Smooth muscle cell (in vitro differentiated cells): Measurements from ENCODE around the gene TNFAIP8. TPM values are rescaled to one million over a fixed set of nuclear protein-coding genes. Genes with fewer than 3 reads are reported as not detected.

Source experiments
- DNase-seq: peaks from one replicate; lab custom pipeline; 2025; ENCODE audit not compliant: unreplicated experiment; lab: John Stamatoyannopoulos, UW
- H2AFZ ChIP-seq: fragments of 200-600 bp; sonication (generic); 2 replicates; pipeline ENCODE4 v1.6.0; 2016; ENCODE audit warnings: antibody characterized with exemption, low read depth, mild to moderate bottlenecking
- H3F3A ChIP-seq: fragments of 200-600 bp; sonication (generic); 2 replicates; pipeline ENCODE4 v1.6.0; 2017; ENCODE audit warnings: antibody characterized with exemption, low read depth
- H3K27ac ChIP-seq: fragments of 200-600 bp; sonication (generic); 2 replicates; pipeline ENCODE4 v1.5.1; 2016; ENCODE audit warnings: low read depth, mild to moderate bottlenecking
- H3K27me3 ChIP-seq: fragments of 200-600 bp; sonication (generic); 2 replicates; pipeline ENCODE4 v1.6.1; 2016; ENCODE audit warnings: low read depth, mild to moderate bottlenecking
- H3K36me3 ChIP-seq: fragments of 200-600 bp; sonication (generic); 2 replicates; pipeline ENCODE4 v1.5.1; 2016; ENCODE audit warnings: low read depth
- H3K4me1 ChIP-seq: fragments of 200-600 bp; sonication (generic); 2 replicates; pipeline ENCODE4 v1.5.1; 2016; ENCODE audit warnings: low read depth
- H3K4me2 ChIP-seq: fragments of 200-600 bp; sonication (generic); 2 replicates; pipeline ENCODE4 v1.6.0; 2016; ENCODE audit warnings: mild to moderate bottlenecking
- H3K4me3 ChIP-seq: fragments of 200-600 bp; sonication (generic); 2 replicates; pipeline ENCODE4 v1.5.1; 2016; ENCODE audit warnings: mild to moderate bottlenecking
- H3K79me2 ChIP-seq: fragments of 200-600 bp; sonication (generic); 2 replicates; pipeline ENCODE4 v1.6.0; 2016; ENCODE audit warnings: low read depth, mild to moderate bottlenecking
- H3K9ac ChIP-seq: fragments of 200-600 bp; sonication (generic); 2 replicates; pipeline ENCODE4 v1.6.0; 2016; ENCODE audit warnings: low read depth
- H3K9me3 ChIP-seq: fragments of 200-600 bp; sonication (generic); replicated peaks from 2 replicates; pipeline ENCODE4 v1.5.1; 2016; ENCODE audit warnings: low read depth
- H4K20me1 ChIP-seq: fragments of 200-600 bp; sonication (generic); 2 replicates; pipeline ENCODE4 v1.6.0; 2016; ENCODE audit warnings: low read depth
- CTCF ChIP-seq: fragments of 200-600 bp; sonication (generic); IDR thresholded peaks from 2 replicates; pipeline ENCODE4 v1.5.1; 2017; ENCODE audit warnings: borderline replicate concordance, mild to moderate bottlenecking, antibody characterized with exemption; ENCODE audit not compliant: insufficient read depth, poor library complexity, severe bottlenecking
- WGBS: methylation state at CpG from one replicate; pipeline ENCODE4 v1.1.7; 2016; ENCODE audit warnings: low lambda C conversion rate; 5-methylcytosine and 5-hydroxymethylcytosine counted together
- polyA plus RNA-seq: library from polyadenylated mRNA; unstranded; fragments of >200 nt; fragmentation: Nextera tagmentation; extraction: Ambion mirVana; gene quantifications from 2 replicates; pipeline ENCODE4 v1.2.1, GENCODE V29; 2016
- total RNA-seq: library from RNA; depleted of rRNA; stranded (reverse); fragments of >200 nt; gene quantifications from 2 replicates; pipeline ENCODE4 v1.2.3, GENCODE V29; 2014

TNFAIP8 gene
- total and polyA plus RNA-seq, 2 experiments from 2014 or later: 15.7 to 81.2 TPM

- H3K36me3 ChIP-seq: no peaks in the 10 kb centered on the region
- no peaks in the 10 kb centered on the region for H3K9me3 ChIP-seq
- peak overlapping the region; percentile 45 for H3K27ac ChIP-seq
- H3K27me3 ChIP-seq: no peaks in the 10 kb centered on the region
- peaks cover 9% of the 10 kb centered on the region for H3F3A ChIP-seq
- H3K4me1 ChIP-seq: no peaks in the 10 kb centered on the region
- H3K79me2 ChIP-seq: peaks cover 80% of the 10 kb centered on the region
- no peak overlapping the region for H2AFZ ChIP-seq
- no peak for DNase-seq
- 59% methylated on average over 2 of the region's 2 CpGs for WGBS
- no peak overlapping the region for H3K4me2 ChIP-seq
- H3K9ac ChIP-seq: no peak overlapping the region
- H3K4me3 ChIP-seq: no peak overlapping the region
- no peak for TF ChIP-seq CTCF
- H4K20me1 ChIP-seq: no peaks in the 10 kb centered on the region
These were observed 40.3 kb upstream of the TNFAIP8 start for GRCh38 chr5:119315516-119315949.

- Histone ChIP-seq H3K9me3 (no peaks in the 10 kb centered on the region), H3F3A (peaks cover 10% of the 10 kb centered on the region), H3K4me2 (no peak overlapping the region), H3K9ac (no peak overlapping the region), H3K4me1 (peaks cover under 1% of the 10 kb centered on the region), H3K27me3 (no peaks in the 10 kb centered on the region), H3K27ac (no peak overlapping the region), H3K36me3 (no peaks in the 10 kb centered on the region), H2AFZ (no peak overlapping the region), H3K4me3 (no peak overlapping the region), H4K20me1 (no peaks in the 10 kb centered on the region), H3K79me2 (peaks cover 80% of the 10 kb centered on the region)
- no peak for DNase-seq
- TF ChIP-seq CTCF: no peak
- 95% methylated on average over 8 of the region's 8 CpGs for WGBS
These were observed 39.7 kb upstream of the TNFAIP8 start for GRCh38 chr5:119316086-119316485.

GRCh38 chr5:119316906-119317305 is 38.9 kb upstream of the TNFAIP8 start:
- Histone ChIP-seq H3K27ac (no peak overlapping the region), H3K4me3 (no peak overlapping the region), H4K20me1 (no peaks in the 10 kb centered on the region), H3K4me2 (no peak overlapping the region), H2AFZ (no peak overlapping the region), H3K9ac (no peak overlapping the region), H3K36me3 (no peaks in the 10 kb centered on the region), H3K9me3 (no peaks in the 10 kb centered on the region), H3K79me2 (peaks cover 82% of the 10 kb centered on the region), H3K4me1 (peaks cover 9% of the 10 kb centered on the region), H3F3A (peaks cover 14% of the 10 kb centered on the region), H3K27me3 (no peaks in the 10 kb centered on the region)
- no peak for TF ChIP-seq CTCF
- DNase-seq: no peak
- 98% methylated on average over 3 of the region's 3 CpGs for WGBS

- Histone ChIP-seq H3K4me3 (no peak overlapping the region), H4K20me1 (no peaks in the 10 kb centered on the region), H3K27me3 (no peaks in the 10 kb centered on the region), H3K36me3 (no peaks in the 10 kb centered on the region), H3K9ac (no peak overlapping the region), H3F3A (peaks cover 14% of the 10 kb centered on the region), H3K79me2 (peaks cover 72% of the 10 kb centered on the region), H3K4me2 (no peak overlapping the region), H3K9me3 (no peaks in the 10 kb centered on the region), H3K4me1 (peaks cover 15% of the 10 kb centered on the region), H2AFZ (no peak overlapping the region), H3K27ac (no peak overlapping the region)
- no peak for DNase-seq
- 87% methylated on average over 6 of the region's 7 CpGs for WGBS
- no peak for TF ChIP-seq CTCF
These were observed 37.4 kb upstream of the TNFAIP8 start for GRCh38 chr5:119318256-119318894.
